ENCODE measurements around the gene ILDR1.

GRCh38 chr3:122058294-122058693 is 36.2 kb upstream of the ILDR1 start:
- TF ChIP-seq, protein P1, sequence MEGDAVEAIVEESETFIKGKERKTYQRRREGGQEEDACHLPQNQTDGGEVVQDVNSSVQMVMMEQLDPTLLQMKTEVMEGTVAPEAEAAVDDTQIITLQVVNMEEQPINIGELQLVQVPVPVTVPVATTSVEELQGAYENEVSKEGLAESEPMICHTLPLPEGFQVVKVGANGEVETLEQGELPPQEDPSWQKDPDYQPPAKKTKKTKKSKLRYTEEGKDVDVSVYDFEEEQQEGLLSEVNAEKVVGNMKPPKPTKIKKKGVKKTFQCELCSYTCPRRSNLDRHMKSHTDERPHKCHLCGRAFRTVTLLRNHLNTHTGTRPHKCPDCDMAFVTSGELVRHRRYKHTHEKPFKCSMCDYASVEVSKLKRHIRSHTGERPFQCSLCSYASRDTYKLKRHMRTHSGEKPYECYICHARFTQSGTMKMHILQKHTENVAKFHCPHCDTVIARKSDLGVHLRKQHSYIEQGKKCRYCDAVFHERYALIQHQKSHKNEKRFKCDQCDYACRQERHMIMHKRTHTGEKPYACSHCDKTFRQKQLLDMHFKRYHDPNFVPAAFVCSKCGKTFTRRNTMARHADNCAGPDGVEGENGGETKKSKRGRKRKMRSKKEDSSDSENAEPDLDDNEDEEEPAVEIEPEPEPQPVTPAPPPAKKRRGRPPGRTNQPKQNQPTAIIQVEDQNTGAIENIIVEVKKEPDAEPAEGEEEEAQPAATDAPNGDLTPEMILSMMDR (IDR thresholded peaks at IDR 0.05; ENCODE audit: poor library complexity): no peak
- TF ChIP-seq EZH2 (IDR thresholded peaks at IDR 0.05; ENCODE audit: borderline replicate concordance) (no peak), EZH2phosphoT487 (IDR thresholded peaks at IDR 0.05; ENCODE audit: low read depth, severe bottlenecking, unreplicated experiment) (no peak)
